ENCODE results near the gene MDGA2. TPM values are rescaled to one million over a fixed set of nuclear protein-coding genes. Genes with fewer than 3 reads are reported as not detected.

The MDGA2 gene
- total and polyA plus RNA-seq, 2 of the 13 experiments (the other 11 are each of a cell fraction or from before 2014, with no cell fraction given): not detected

GRCh38 chr14:46973295-46973694, 702.1 kb downstream of the MDGA2 start:
- ChIA-PET POLR2A (no interaction called here), CTCF (ENCODE audit: low intra/inter-chr PET ratio, low total read pairs) (no interaction called here)
- ATAC-seq (no peak), FAIRE-seq (no peak), DNase-seq (ENCODE audit: low spot score) (no peak)
- intact Hi-C loops (cut with micrococcal nuclease; ENCODE audit: unreplicated experiment) (no loop called here), in situ Hi-C loops (cut with HindIII; ENCODE audit: extremely low pct_ligation_motif_present, low pct_unique_long_range_greater_than_20kb) (no loop called here)
- no peaks in the 10 kb centered on the region for H3K4me1 ChIP-seq (ENCODE audit: insufficient read depth, low read length)
- BruUV-seq (replicated peaks): no TSS peak
- peaks cover 11% of the 10 kb centered on the region; the same call in 1 of the 2 replicates for H3K9me3 ChIP-seq (ENCODE audit: low read length)
- TF ChIP-seq EHMT2 (IDR thresholded peaks at IDR 0.05; ENCODE audit: borderline replicate concordance, low read depth, low read length): no peak
- no peak for TF ChIP-seq PPARG (CRISPR knock-in tag; conservative IDR thresholded peaks at IDR 0.05)
- no peak for TF ChIP-seq MYC (CRISPR knock-in tag; IDR thresholded peaks at IDR 0.05; ENCODE audit: borderline replicate concordance)
- no peak for TF ChIP-seq SATB2 (CRISPR knock-in tag; IDR thresholded peaks at IDR 0.05)
- TF ChIP-seq ZNF841 (CRISPR knock-in tag; IDR thresholded peaks at IDR 0.05; ENCODE audit: borderline replicate concordance): no peak
- TF ChIP-seq ZNF766 (CRISPR knock-in tag; IDR thresholded peaks at IDR 0.05; ENCODE audit: borderline replicate concordance): no peak
- TF ChIP-seq DDIT3 (CRISPR knock-in tag; IDR thresholded peaks at IDR 0.05): no peak
- TF ChIP-seq CSRNP1 (CRISPR knock-in tag; IDR thresholded peaks at IDR 0.05): no peak
- no peak for TF ChIP-seq AKAP8 (CRISPR knock-in tag; IDR thresholded peaks at IDR 0.05)
- TF ChIP-seq ZNF407 (CRISPR knock-in tag; IDR thresholded peaks at IDR 0.05; ENCODE audit: not compliant biosample characterization): no peak
- no peak for TF ChIP-seq ETV6 (CRISPR knock-in tag; conservative IDR thresholded peaks at IDR 0.05)
- no peak for TF ChIP-seq ZNF816 (CRISPR knock-in tag; IDR thresholded peaks at IDR 0.05; ENCODE audit: borderline replicate concordance)
- no peak for TF ChIP-seq DR1 (CRISPR knock-in tag; IDR thresholded peaks at IDR 0.05)
- H3K27me3 ChIP-seq (ENCODE audit: control insufficient read depth in 1 of 2, insufficient read depth in 2 of 2, low read length in 2 of 2): no peaks in the 10 kb centered on the region
- H3K4me3 ChIP-seq (replicated peaks in 1 of 3; ENCODE audit: insufficient read depth in 1 of 3, low read depth in 2 of 3, low read length in 3 of 3): no peak overlapping the region
- 3% methylated on average over 2 of the region's 2 CpGs for WGBS (ENCODE audit: low lambda C conversion rate)
- H3K27ac ChIP-seq (ENCODE audit: extremely low read length, insufficient read depth, low read length): no peak overlapping the region
- no peaks in the 10 kb centered on the region for H4K20me1 ChIP-seq (ENCODE audit: insufficient read depth, low read length)
- H2AFZ ChIP-seq (ENCODE audit: low read length): no peak overlapping the region
- no peaks in the 10 kb centered on the region for H3K79me2 ChIP-seq (ENCODE audit: insufficient read depth, low read length)
- H3K36me3 ChIP-seq (replicated peaks in 1 of 2; ENCODE audit: control insufficient read depth in 1 of 2, insufficient read depth in 2 of 2, low read length in 2 of 2): no peaks in the 10 kb centered on the region
- H3K4me2 ChIP-seq (ENCODE audit: low read depth, low read length): no peak overlapping the region
- no peak overlapping the region for H3K9ac ChIP-seq (ENCODE audit: insufficient read depth, low read depth, low read length)

All from HepG2 (cell line).